ENCODE results near the gene SND1. TPM values are rescaled to one million over a fixed set of nuclear protein-coding genes. Genes with fewer than 3 reads are reported as not detected.

SND1 gene
- polyA plus RNA-seq, 3 donors, result 46.5 to 97.3 (median 79.8) TPM

DNA sequence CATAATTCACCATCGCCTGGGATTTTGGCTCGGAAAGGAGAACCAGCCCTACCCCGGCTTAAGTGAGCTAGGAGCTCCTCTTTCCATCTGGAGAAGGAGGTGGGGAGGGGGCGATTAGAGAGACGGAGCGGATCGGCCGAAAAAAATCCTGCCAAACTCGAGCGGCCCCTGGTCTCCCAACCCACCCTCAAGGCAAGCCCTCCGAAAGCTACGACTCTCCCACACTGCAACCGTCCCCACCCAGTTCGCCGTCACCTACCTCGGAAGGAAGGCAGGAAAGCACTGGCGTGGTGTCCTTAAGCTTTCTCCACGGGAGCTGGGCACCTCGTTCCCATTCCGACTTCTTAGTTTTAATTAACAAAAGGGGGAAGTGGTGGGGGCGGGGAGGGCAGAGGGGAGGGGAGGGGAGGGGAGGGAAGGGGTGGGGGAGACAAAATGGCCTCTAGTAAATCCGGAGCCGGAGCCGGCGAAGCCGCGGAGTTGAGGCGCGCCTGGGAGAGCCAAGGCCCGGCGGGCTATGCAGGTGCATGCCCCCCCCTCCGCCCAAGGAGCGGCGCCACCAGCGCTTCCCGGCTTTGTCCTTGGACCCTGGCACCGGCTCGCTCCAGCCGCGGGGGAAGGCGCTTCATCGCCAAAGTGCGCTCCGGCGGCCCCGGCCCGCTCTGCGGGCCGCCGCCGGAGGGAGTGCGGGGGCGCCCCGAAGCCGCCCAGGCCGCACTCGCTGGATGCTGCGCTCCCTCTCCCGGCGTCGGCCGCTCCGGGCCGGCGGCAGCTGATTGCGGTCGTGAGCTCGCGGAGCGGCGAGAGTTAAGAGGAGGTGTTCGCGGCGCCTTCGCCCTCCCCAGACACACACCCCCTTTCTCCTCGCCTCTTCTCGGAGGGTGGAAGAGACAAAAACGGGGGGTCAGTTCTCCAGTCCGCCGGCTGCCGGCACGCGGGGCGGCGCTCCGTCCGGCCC lies 378.9 kb downstream of the SND1 start, which contains the start of gene LRRC4:
Gene LRRC4 (minus strand): TSS at position 784 of the 958 bp plus-strand sequence. CDS start 797 bp downstream, outside the sequence.
- 6% methylated on average over 71 of the region's 87 CpGs for WGBS (ENCODE audit: insufficient coverage)
- H3K9ac ChIP-seq (ENCODE audit: insufficient read depth, low read length, poor library complexity, severe bottlenecking), result peak within 1 kb of the TSS; percentile 57
- peak within 1 kb of the TSS; percentile 78 for H2AFZ ChIP-seq (ENCODE audit: insufficient read depth, low read depth, low read length, poor library complexity, severe bottlenecking)
- peak within 1 kb of the TSS; percentile 81 for H3K4me2 ChIP-seq (replicated peaks; ENCODE audit: extremely low read depth, low read length, poor library complexity, severe bottlenecking)
- H3K27me3 Mint-ChIP-seq (ENCODE audit: low read depth in 3 of 3), result peaks cover 9 to 34% (median 21%) of the 10 kb centered on the region in 3 donors
- TF ChIP-seq, protein P1, sequence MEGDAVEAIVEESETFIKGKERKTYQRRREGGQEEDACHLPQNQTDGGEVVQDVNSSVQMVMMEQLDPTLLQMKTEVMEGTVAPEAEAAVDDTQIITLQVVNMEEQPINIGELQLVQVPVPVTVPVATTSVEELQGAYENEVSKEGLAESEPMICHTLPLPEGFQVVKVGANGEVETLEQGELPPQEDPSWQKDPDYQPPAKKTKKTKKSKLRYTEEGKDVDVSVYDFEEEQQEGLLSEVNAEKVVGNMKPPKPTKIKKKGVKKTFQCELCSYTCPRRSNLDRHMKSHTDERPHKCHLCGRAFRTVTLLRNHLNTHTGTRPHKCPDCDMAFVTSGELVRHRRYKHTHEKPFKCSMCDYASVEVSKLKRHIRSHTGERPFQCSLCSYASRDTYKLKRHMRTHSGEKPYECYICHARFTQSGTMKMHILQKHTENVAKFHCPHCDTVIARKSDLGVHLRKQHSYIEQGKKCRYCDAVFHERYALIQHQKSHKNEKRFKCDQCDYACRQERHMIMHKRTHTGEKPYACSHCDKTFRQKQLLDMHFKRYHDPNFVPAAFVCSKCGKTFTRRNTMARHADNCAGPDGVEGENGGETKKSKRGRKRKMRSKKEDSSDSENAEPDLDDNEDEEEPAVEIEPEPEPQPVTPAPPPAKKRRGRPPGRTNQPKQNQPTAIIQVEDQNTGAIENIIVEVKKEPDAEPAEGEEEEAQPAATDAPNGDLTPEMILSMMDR (IDR thresholded peaks at IDR 0.05), result no peak
- H3K27me3 ChIP-seq (ENCODE audit: control insufficient read depth in 2 of 2, insufficient read depth in 2 of 2, low read length in 2 of 2), result peaks cover 5 to 8% of the 10 kb centered on the region in 2 donors
- peak within 1 kb of the TSS; percentile 87 to 90 for H3K4me3 Mint-ChIP-seq
- H3K36me3 Mint-ChIP-seq, result peaks cover 27 to 28% of the 10 kb centered on the region in 2 donors
- H3K9me3 Mint-ChIP-seq, result peaks cover 0 to 4% (median 0%) of the 10 kb centered on the region in 7 donors
- peaks cover 77% of the 10 kb centered on the region for H4K20me1 ChIP-seq (ENCODE audit: insufficient read depth, low read length)
- no peak within 1 kb of the TSS for H3K27ac ChIP-seq (ENCODE audit: low read depth in 1 of 2, low read length in 2 of 2)
- peak; percentile 29 to 35 (median 34) for DNase-seq
- peaks cover 46% of the 10 kb centered on the region for H3K79me2 ChIP-seq (ENCODE audit: insufficient read depth, low read length)
- H3K9me3 ChIP-seq (replicated peaks in 1 of 2; ENCODE audit: control insufficient read depth in 1 of 2, insufficient read depth in 1 of 2, low read length in 2 of 2), result no peaks in the 10 kb centered on the region
- peak within 1 kb of the TSS; percentile 35 to 78 (median 72) for H3K4me3 ChIP-seq (replicated peaks in 1 of 3; ENCODE audit: low read depth in 2 of 3, low read length in 3 of 3)
- peaks cover 54% of the 10 kb centered on the region for H3K4me1 Mint-ChIP-seq
- peak within 1 kb of the TSS in 4 of 7 donors; percentile 49 to 88 (median 75) for H3K27ac Mint-ChIP-seq
- H3K36me3 ChIP-seq (replicated peaks in 1 of 2; ENCODE audit: control insufficient read depth in 1 of 2, insufficient read depth in 2 of 2, low read length in 2 of 2), result peaks cover 3 to 30% of the 10 kb centered on the region in 2 donors
- peaks cover 53 to 57% of the 10 kb centered on the region in 2 donors for H3K4me1 ChIP-seq (ENCODE audit: control insufficient read depth in 1 of 2, insufficient read depth in 2 of 2, low read length in 2 of 2)
- intact Hi-C loops (cut with micrococcal nuclease), result loop anchor here in 1 of 2 donors (10.0 kb wide), 1 partner anchor 184 kb away; no protein-coding TSS in a partner anchor

- H3K4me2 ChIP-seq (replicated peaks; ENCODE audit: extremely low read depth, low read length, poor library complexity, severe bottlenecking), result peak overlapping the region; percentile 77
- H3K36me3 ChIP-seq (replicated peaks in 1 of 2; ENCODE audit: control insufficient read depth in 1 of 2, insufficient read depth in 2 of 2, low read length in 2 of 2), result peaks cover 3 to 30% of the 10 kb centered on the region in 2 donors
- Mint-ChIP-seq H3K4me3 (peak overlapping the region; percentile 87 to 90), H3K27me3 (ENCODE audit: low read depth in 3 of 3) (peaks cover 9 to 34% (median 21%) of the 10 kb centered on the region in 3 donors), H3K4me1 (peaks cover 44% of the 10 kb centered on the region), H3K36me3 (peaks cover 27 to 28% of the 10 kb centered on the region in 2 donors), H3K9me3 (peaks cover 0 to 4% (median 0%) of the 10 kb centered on the region in 7 donors), H3K27ac (peak overlapping the region in 3 of 7 donors; percentile 49 to 78 (median 73))
- peak; percentile 73 to 84 (median 82) for DNase-seq
- no peaks in the 10 kb centered on the region for H3K9me3 ChIP-seq (replicated peaks in 1 of 2; ENCODE audit: control insufficient read depth in 1 of 2, insufficient read depth in 1 of 2, low read length in 2 of 2)
- peaks cover 40% of the 10 kb centered on the region for H3K79me2 ChIP-seq (ENCODE audit: insufficient read depth, low read length)
- peaks cover 42 to 45% of the 10 kb centered on the region in 2 donors for H3K4me1 ChIP-seq (ENCODE audit: control insufficient read depth in 1 of 2, insufficient read depth in 2 of 2, low read length in 2 of 2)
- intact Hi-C loops (cut with micrococcal nuclease), result loop anchor here in 1 of 2 donors (10.0 kb wide), 1 partner anchor 183 kb away; no protein-coding TSS in a partner anchor
- H2AFZ ChIP-seq (ENCODE audit: insufficient read depth, low read depth, low read length, poor library complexity, severe bottlenecking), result no peak overlapping the region
- H4K20me1 ChIP-seq (ENCODE audit: insufficient read depth, low read length), result peaks cover 70% of the 10 kb centered on the region
- peak overlapping the region; percentile 19 for H3K9ac ChIP-seq (ENCODE audit: insufficient read depth, low read length, poor library complexity, severe bottlenecking)
- peaks cover 5 to 8% of the 10 kb centered on the region in 2 donors for H3K27me3 ChIP-seq (ENCODE audit: control insufficient read depth in 2 of 2, insufficient read depth in 2 of 2, low read length in 2 of 2)
- TF ChIP-seq, protein P1 (IDR thresholded peaks at IDR 0.05), result no peak
- WGBS (ENCODE audit: insufficient coverage), result under 1% methylated on average over 55 of the region's 87 CpGs
- peak overlapping the region; percentile 3 to 73 (median 48) for H3K4me3 ChIP-seq (replicated peaks in 1 of 3; ENCODE audit: low read depth in 2 of 3, low read length in 3 of 3)
- H3K27ac ChIP-seq (ENCODE audit: low read depth in 1 of 2, low read length in 2 of 2), result no peak overlapping the region
Measured at GRCh38 chr7:128031901-128032604, 380.1 kb downstream of the SND1 start.

All from CD14-positive monocyte (primary cell).